CD4-positive, CD25-positive, alpha-beta regulatory T cell (primary cell): ENCODE data around the gene YWHAG. TPM values are rescaled to one million over a fixed set of nuclear protein-coding genes. Genes with fewer than 3 reads are reported as not detected.

ENCODE experiments used
- ATAC-seq, 2 donors: fragments of 150-1000 bp; cut with Tn5 transposase; one replicate each; pipeline ENCODE4 v1.10.0; 2021; ENCODE audit warnings: low read depth in 2 of 2, moderate number of reproducible peaks in 2 of 2, moderate library complexity in 1 of 2
- DNase-seq, 3 donors: peaks; one replicate each; pipeline versions ENCODE4 v3.0.0 to v3.0.0-alpha.2; 2012 to 2022; ENCODE audit warnings: mixed read lengths in 1 of 3
- H3K27ac ChIP-seq: one replicate; pipeline ENCODE4 v1.7.0; 2013; ENCODE audit warnings: mild to moderate bottlenecking, low read length; ENCODE audit not compliant: insufficient read depth, poor library complexity, severe bottlenecking
- H3K27me3 ChIP-seq: one replicate; pipeline ENCODE4 v1.7.0; 2013; ENCODE audit warnings: low read length; ENCODE audit not compliant: control insufficient read depth, insufficient read depth
- H3K36me3 ChIP-seq: one replicate; pipeline ENCODE4 v1.7.0; 2013; ENCODE audit warnings: mild to moderate bottlenecking, low read length, moderate library complexity; ENCODE audit not compliant: control insufficient read depth, insufficient read depth
- H3K4me1 ChIP-seq: 2 replicates; pipeline ENCODE4 v1.7.0; 2013; ENCODE audit warnings: mild to moderate bottlenecking, low read length; ENCODE audit not compliant: insufficient read depth, control insufficient read depth, poor library complexity, severe bottlenecking
- H3K4me3 ChIP-seq: one replicate; pipeline ENCODE4 v1.7.0; 2013; ENCODE audit warnings: low read depth, mild to moderate bottlenecking, low read length, moderate library complexity
- H3K9me3 ChIP-seq, 2 experiments: 1 replicate in 1 of 2; 2 replicates in 1 of 2; pipeline ENCODE4 v1.7.0; 2013; ENCODE audit warnings: low read length in 2 of 2, mild to moderate bottlenecking in 1 of 2, moderate library complexity in 1 of 2; ENCODE audit not compliant: control insufficient read depth in 2 of 2
- H3K27ac Mint-ChIP-seq, 3 donors: one replicate each; pipeline ENCODE4 v1.8.0; 2020 to 2022; ENCODE audit warnings: mild to moderate bottlenecking in 3 of 3, mixed read lengths in 3 of 3, moderate library complexity in 2 of 3
- H3K27me3 Mint-ChIP-seq: one replicate; pipeline ENCODE4 v1.8.0; 2022; ENCODE audit warnings: mild to moderate bottlenecking, mixed read lengths
- H3K36me3 Mint-ChIP-seq: one replicate; pipeline ENCODE4 v1.8.0; 2020; ENCODE audit warnings: mixed read lengths
- H3K4me1 Mint-ChIP-seq, 4 donors: one replicate each; pipeline ENCODE4 v1.8.0; 2020 to 2022; ENCODE audit warnings: mixed read lengths in 4 of 4, mild to moderate bottlenecking in 1 of 4
- H3K4me3 Mint-ChIP-seq, 4 donors: one replicate each; pipeline ENCODE4 v1.8.0; 2020 to 2022; ENCODE audit warnings: mild to moderate bottlenecking in 4 of 4, mixed read lengths in 4 of 4, moderate library complexity in 3 of 4
- H3K9me3 Mint-ChIP-seq, 7 donors: one replicate each; pipeline ENCODE4 v1.8.0; 2020 to 2022; ENCODE audit warnings: mixed read lengths in 7 of 7, mild to moderate bottlenecking in 3 of 7, moderate library complexity in 2 of 7
- polyA plus RNA-seq, 4 donors: library from polyadenylated mRNA; unstranded; fragments of 300-500 nt; fragmentation: Illumina TruSeq; gene quantifications; one replicate each; pipeline ENCODE4 v1.2.3, GENCODE V29; 2021
- total RNA-seq: library from RNA; stranded (reverse); gene quantifications from one replicate; pipeline ENCODE4 v1.2.3, GENCODE V29; 2022

Gene YWHAG
- total and polyA plus RNA-seq, 5 donors from 2014 or later: 1.7 to 36.6 (median 2.2) TPM

- peaks cover 23% of the 10 kb centered on the region for H3K4me1 ChIP-seq
- H3K9me3 Mint-ChIP-seq: peaks cover 0 to 3% (median 0%) of the 10 kb centered on the region in 7 donors
- peak overlapping the region; percentile 18 for H3K4me3 ChIP-seq
- no peaks in the 10 kb centered on the region for H3K27me3 ChIP-seq
- H3K27ac Mint-ChIP-seq: peak overlapping the region; percentile 25 to 92 (median 72)
- H3K9me3 ChIP-seq: no peaks in the 10 kb centered on the region
- ATAC-seq: no peak
- H3K36me3 Mint-ChIP-seq: peaks cover 62% of the 10 kb centered on the region
- peak in 1 of 3 donors; percentile 31 for DNase-seq
- peaks cover 34 to 69% (median 55%) of the 10 kb centered on the region in 4 donors for H3K4me1 Mint-ChIP-seq
- H3K36me3 ChIP-seq: peaks cover 44% of the 10 kb centered on the region
- H3K27me3 Mint-ChIP-seq: no peaks in the 10 kb centered on the region
- peak overlapping the region; percentile 17 for H3K27ac ChIP-seq
- peak overlapping the region; percentile 4 to 90 (median 72) for H3K4me3 Mint-ChIP-seq
Measured at GRCh38 chr7:76346778-76347177, 12.0 kb downstream of the YWHAG start.

- Mint-ChIP-seq H3K36me3 (peaks cover 63% of the 10 kb centered on the region), H3K27ac (peak overlapping the region; percentile 20 to 92 (median 72)), H3K4me1 (peaks cover 32 to 68% (median 53%) of the 10 kb centered on the region in 4 donors), H3K27me3 (no peaks in the 10 kb centered on the region), H3K4me3 (peak overlapping the region in 1 of 4 donors; percentile 67), H3K9me3 (peaks cover 0 to 3% (median 0%) of the 10 kb centered on the region in 7 donors)
- no peak overlapping the region for H3K27ac ChIP-seq
- ATAC-seq (no peak), DNase-seq (no peak)
- H3K4me3 ChIP-seq: no peak overlapping the region
- no peaks in the 10 kb centered on the region for H3K9me3 ChIP-seq
- peaks cover 22% of the 10 kb centered on the region for H3K4me1 ChIP-seq
- H3K36me3 ChIP-seq: peaks cover 48% of the 10 kb centered on the region
- H3K27me3 ChIP-seq: no peaks in the 10 kb centered on the region
Measured at GRCh38 chr7:76346097-76346496, 12.7 kb downstream of the YWHAG start.

GRCh38 chr7:76343931-76344321 lies 14.9 kb downstream of the YWHAG start:
- Mint-ChIP-seq H3K4me3 (no peak overlapping the region), H3K27me3 (no peaks in the 10 kb centered on the region), H3K9me3 (peaks cover 0 to 3% (median 0%) of the 10 kb centered on the region in 7 donors), H3K36me3 (peaks cover 65% of the 10 kb centered on the region), H3K4me1 (peaks cover 39 to 76% (median 60%) of the 10 kb centered on the region in 4 donors), H3K27ac (peak overlapping the region in 1 of 3 donors; percentile 48)
- no peak for ATAC-seq
- Histone ChIP-seq H3K27ac (no peak overlapping the region), H3K4me1 (peaks cover 22% of the 10 kb centered on the region), H3K9me3 (no peaks in the 10 kb centered on the region), H3K27me3 (no peaks in the 10 kb centered on the region), H3K4me3 (no peak overlapping the region), H3K36me3 (peaks cover 42% of the 10 kb centered on the region)
- no peak for DNase-seq

GRCh38 chr7:76343294-76343930 lies 15.4 kb downstream of the YWHAG start:
- no peak for DNase-seq
- Mint-ChIP-seq H3K36me3 (peaks cover 65% of the 10 kb centered on the region), H3K27ac (peak overlapping the region in 1 of 3 donors; percentile 48)

GRCh38 chr7:76342222-76342621 lies 16.6 kb downstream of the YWHAG start:
- Mint-ChIP-seq H3K27me3 (no peaks in the 10 kb centered on the region), H3K27ac (peak overlapping the region in 2 of 3 donors; percentile 42 to 47), H3K9me3 (peaks cover 0 to 3% (median 0%) of the 10 kb centered on the region in 7 donors), H3K4me1 (peaks cover 41 to 77% (median 64%) of the 10 kb centered on the region in 4 donors), H3K36me3 (peaks cover 60% of the 10 kb centered on the region), H3K4me3 (peak overlapping the region in 2 of 4 donors; percentile 3 to 14)
- Histone ChIP-seq H3K9me3 (no peaks in the 10 kb centered on the region), H3K27ac (no peak overlapping the region), H3K36me3 (peaks cover 42% of the 10 kb centered on the region), H3K27me3 (no peaks in the 10 kb centered on the region), H3K4me1 (peaks cover 17% of the 10 kb centered on the region), H3K4me3 (no peak overlapping the region)
- ATAC-seq (no peak), DNase-seq (no peak)

More at GRCh38 chr7:76343294-76343930, 15.4 kb downstream of the YWHAG start:
- Histone ChIP-seq H3K4me1 (peaks cover 22% of the 10 kb centered on the region), H3K9me3 (no peaks in the 10 kb centered on the region), H3K36me3 (peaks cover 42% of the 10 kb centered on the region), H3K4me3 (no peak overlapping the region), H3K27ac (no peak overlapping the region), H3K27me3 (no peaks in the 10 kb centered on the region)
- Mint-ChIP-seq H3K27me3 (no peaks in the 10 kb centered on the region), H3K4me1 (peaks cover 40 to 81% (median 63%) of the 10 kb centered on the region in 4 donors), H3K9me3 (peaks cover 0 to 3% (median 0%) of the 10 kb centered on the region in 7 donors), H3K4me3 (no peak overlapping the region)
- no peak for ATAC-seq

GRCh38 chr7:76340617-76341131 lies 18.1 kb downstream of the YWHAG start:
- Histone ChIP-seq H3K27ac (no peak overlapping the region), H3K27me3 (no peaks in the 10 kb centered on the region), H3K4me1 (peaks cover 9% of the 10 kb centered on the region), H3K9me3 (no peaks in the 10 kb centered on the region), H3K36me3 (peaks cover 29% of the 10 kb centered on the region), H3K4me3 (no peak overlapping the region)
- DNase-seq (no peak), ATAC-seq (no peak)
- H3K36me3 Mint-ChIP-seq: peaks cover 45% of the 10 kb centered on the region
- H3K9me3 Mint-ChIP-seq: no peaks in the 10 kb centered on the region
- H3K4me3 Mint-ChIP-seq: no peak overlapping the region
- H3K27me3 Mint-ChIP-seq: no peaks in the 10 kb centered on the region
- peak overlapping the region; percentile 6 to 83 (median 57) for H3K27ac Mint-ChIP-seq
- H3K4me1 Mint-ChIP-seq: peaks cover 41 to 70% (median 61%) of the 10 kb centered on the region in 4 donors

GRCh38 chr7:76338298-76339084 lies 20.3 kb downstream of the YWHAG start:
- Histone ChIP-seq H3K9me3 (no peaks in the 10 kb centered on the region), H3K4me3 (no peak overlapping the region), H3K27ac (no peak overlapping the region), H3K4me1 (peaks cover 9% of the 10 kb centered on the region), H3K36me3 (peaks cover 14% of the 10 kb centered on the region), H3K27me3 (no peaks in the 10 kb centered on the region)
- H3K4me3 Mint-ChIP-seq: no peak overlapping the region
- DNase-seq: no peak
- H3K9me3 Mint-ChIP-seq: no peaks in the 10 kb centered on the region
- peaks cover 32% of the 10 kb centered on the region for H3K36me3 Mint-ChIP-seq
- peak overlapping the region in 1 of 3 donors; percentile 32 for H3K27ac Mint-ChIP-seq
- peaks cover 41 to 67% (median 52%) of the 10 kb centered on the region in 4 donors for H3K4me1 Mint-ChIP-seq
- no peak for ATAC-seq
- H3K27me3 Mint-ChIP-seq: no peaks in the 10 kb centered on the region
